Erythroblast (primary cell): ENCODE data around the gene PVALB.

Experiments
- DNase-seq, 2 experiments: peaks; one replicate each; lab custom pipeline; 2025; lab: John Stamatoyannopoulos, UW
- GATA1 ChIP-seq: IDR thresholded peaks from 2 replicates; pipeline ENCODE4 v1.6.1; 2011; ENCODE audit warnings: low read depth, mild to moderate bottlenecking, control low read depth, low read length, moderate library complexity
- POLR2A ChIP-seq: IDR thresholded peaks from 2 replicates; pipeline ENCODE4 v1.6.1; 2011; ENCODE audit warnings: mild to moderate bottlenecking, low read length

Gene PVALB

DNA sequence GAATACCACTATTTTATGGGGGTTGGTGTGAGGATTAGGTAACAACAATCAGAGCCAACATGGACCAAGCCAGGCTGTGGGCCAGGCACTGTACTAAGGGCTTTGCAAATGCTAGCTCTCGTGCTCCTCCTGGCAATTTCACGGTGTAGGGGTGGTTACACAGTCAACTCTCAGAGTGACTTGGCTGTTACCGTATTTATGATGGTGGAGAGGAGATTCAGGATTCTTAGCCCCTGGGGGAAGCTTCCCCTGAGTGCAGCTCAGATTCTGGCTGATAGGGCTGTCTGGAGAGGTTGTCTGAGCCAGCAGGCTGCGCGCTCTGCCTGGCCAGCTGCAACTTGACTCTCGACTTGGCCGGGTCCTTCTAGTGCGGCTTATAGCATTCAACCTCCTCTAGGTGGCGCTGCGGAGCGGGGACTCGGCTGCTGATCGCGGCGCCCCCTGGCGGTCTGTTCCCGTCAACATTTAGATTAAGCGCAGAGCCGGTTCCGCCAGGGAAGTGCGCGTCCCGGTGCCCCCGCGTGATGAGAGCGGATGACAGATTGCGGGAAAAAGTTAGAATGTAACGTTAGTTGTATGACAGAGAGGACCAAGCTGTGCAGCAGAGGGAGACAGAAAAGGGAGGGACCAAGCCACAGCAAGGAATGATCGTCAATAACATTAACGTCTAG lies 39.4 kb upstream of the PVALB start:
- DNase-seq, result peak; percentile 89 to 95
- no peak for TF ChIP-seq GATA1

DNA sequence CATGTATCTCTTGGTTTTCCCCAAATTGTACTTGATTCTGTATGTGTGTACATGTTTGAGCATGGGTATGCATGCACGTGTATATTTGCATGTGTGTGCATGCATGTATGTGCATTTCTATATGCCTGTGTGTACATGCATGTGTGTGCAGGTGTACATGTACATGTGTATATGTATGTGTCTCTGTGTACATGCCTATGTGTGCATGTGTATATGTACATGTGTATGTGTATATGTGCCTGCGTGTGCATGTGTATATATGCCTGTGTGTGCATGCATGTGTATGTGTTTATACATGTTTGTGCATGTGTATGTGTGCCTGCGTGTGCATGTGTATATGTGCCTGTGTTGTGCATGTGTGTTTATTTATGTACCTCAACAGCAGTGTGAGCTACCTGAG lies 38.6 kb upstream of the PVALB start:
- TF ChIP-seq POLR2A (no peak), GATA1 (no peak)
- peak in 1 of 2 experiments; percentile 20 for DNase-seq

DNA sequence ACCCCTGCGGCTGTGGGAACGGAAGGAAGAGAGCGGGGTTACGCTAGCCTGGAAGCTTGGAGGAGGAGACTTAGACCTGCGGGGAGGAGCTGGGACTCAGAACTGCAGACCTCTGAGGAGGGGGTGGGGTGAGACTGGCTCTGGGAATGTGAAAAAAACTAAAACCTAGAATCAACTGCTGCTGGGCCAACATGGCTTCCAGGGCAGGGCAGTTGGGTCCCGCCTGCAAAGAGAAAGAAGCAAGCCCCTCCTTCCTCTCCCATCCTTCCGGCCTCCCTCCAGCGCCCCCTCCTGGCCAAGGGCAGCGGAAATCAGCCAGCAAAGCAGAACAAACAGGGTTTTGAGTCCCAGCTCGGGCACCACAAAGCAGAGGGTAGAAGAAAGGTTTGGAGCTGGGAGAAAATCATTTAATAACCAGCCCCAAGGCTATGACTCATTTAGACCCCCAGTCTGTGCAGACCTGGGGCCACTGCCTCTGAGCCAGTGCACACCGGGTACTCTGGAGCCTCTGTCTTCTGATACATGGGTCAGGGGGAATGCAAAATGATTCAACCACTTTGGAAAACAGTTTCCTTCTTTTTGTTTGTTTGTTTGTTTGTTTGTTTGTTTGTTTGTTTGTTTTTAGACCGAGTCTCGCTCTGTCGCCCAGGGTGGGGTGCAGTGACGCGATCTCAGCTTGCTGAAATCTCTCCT lies 36.7 kb upstream of the PVALB start:
- DNase-seq, result peak; percentile 87 to 88
- no peak for TF ChIP-seq GATA1
- TF ChIP-seq POLR2A, result no peak

DNA sequence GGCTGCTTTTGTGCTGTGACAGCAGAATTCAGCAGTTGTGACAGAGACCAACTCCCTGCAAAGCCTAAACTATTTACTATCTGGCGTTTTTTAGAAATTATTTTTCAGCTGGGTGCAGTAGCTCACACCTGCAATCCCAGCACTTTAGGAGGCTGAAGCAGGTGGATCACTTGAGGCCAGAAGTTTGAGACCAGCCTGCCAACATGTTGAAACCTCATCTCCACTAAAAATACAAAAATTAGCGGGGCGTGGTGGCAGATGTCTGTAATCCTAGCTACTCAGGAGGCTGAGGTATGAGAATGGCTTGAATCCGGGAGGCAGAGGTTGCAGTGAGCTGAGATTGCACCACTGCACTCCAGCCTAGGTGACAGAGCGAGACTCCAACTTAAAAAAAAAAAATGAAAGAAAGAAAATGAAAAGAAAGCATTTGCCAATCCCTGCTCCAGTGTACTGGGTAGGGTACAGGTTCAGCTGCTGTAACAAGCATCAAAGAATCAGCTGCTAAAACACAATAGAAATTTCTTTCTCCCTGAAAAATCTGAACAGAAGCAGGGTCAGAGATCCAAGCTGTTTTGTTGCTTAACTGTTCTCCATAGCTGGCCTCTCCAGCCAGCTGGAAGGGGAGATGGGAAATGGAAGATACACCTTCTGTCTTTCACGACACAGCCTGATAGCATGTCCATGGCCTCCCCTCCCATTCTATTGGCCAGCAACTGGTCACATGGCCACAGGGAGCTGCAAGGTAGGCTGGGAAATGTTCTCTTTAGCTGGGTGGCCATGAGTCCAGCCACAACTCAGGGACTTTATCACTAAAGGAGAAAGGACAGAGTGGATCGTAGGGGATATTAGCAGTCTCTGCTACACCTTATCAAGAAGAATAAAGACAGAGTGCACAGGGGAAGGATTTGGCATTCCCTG lies 35.5 kb upstream of the PVALB start:
- TF ChIP-seq GATA1, result no peak
- TF ChIP-seq POLR2A, result no peak
- no peak for DNase-seq

DNA sequence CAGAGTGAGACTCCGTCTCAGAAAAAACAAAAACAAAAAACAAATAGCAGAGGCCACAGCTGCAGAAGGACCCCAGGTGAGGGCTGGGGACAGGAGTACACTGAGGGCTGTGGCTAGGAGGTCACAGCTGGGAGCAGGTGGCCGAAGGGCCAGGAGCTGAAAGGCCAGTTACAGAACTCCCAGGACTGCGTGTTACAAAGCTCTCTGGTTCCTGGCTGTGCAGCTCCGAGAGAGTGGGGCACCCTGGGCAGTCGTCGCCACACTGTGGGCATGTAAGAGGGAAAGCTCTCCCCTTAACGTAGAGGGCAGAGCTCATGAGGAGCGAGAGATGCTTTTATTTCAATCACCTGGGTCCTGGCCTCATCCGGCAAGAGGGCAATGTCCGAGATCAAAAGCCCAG lies 33.8 kb upstream of the PVALB start:
- TF ChIP-seq POLR2A (no peak), GATA1 (no peak)
- no peak for DNase-seq

DNA sequence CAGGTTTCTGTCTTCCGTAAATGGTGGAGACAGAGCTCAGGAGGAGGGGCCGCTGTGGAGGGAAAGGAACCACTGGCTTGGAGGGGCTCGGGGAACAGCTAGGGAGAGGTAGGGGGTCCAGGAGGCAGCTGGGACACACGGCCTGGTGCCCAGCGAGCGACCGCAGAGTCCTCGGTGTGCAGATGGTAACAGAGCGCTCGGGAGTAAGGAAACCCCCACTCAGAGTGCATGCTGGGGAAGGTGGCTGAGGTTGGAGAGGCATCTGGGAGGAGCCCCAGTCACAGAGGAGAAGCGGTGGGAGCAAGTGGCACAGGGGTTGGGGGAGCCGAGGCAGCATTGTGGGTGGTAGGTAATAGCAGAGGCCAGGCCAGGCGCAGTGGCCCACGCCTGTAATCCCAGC lies 33.2 kb upstream of the PVALB start:
- no peak for DNase-seq
- TF ChIP-seq GATA1 (no peak), POLR2A (no peak)

DNA sequence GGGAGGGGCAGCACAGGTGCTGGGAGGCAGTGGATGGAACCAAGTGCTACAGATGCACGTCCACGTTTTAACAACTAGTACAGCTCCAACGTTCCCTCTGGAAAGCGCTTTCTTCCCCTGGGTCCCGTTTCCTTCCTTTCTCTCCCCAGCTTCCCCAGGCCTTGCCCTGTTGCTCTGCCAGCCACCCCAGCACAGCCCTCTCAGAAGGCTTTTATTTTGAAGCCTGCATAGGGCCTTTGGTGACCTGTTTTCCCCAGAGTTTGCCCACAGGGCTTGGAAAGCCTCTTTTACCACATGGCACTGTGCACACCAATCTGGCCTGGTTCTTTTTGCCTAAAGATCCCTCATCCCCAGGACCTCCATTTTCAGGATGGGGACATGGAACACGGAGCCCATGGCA lies 30.1 kb upstream of the PVALB start:
- TF ChIP-seq GATA1, result no peak
- no peak for TF ChIP-seq POLR2A
- no peak for DNase-seq

DNA sequence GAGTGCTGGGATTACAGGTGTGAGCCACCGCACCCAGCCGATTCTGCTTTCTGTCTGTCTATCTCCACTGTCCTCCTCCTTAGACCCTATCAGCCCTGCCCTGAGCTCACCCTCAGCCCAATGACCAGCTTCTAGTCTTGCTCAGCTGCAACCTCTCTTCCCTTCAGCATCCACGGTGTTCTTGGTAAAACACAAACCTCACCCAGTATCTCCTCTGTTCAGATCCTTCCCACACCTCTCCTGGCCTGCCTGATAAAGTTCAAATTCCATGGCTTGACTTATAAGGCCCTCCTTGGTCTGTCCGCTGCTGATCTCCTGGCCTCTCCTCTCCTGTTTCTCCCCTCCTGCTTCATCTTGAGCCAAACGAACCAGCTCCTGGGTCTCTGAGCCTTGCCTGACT lies 29.4 kb upstream of the PVALB start:
- DNase-seq, result no peak
- TF ChIP-seq GATA1 (no peak), POLR2A (no peak)

DNA sequence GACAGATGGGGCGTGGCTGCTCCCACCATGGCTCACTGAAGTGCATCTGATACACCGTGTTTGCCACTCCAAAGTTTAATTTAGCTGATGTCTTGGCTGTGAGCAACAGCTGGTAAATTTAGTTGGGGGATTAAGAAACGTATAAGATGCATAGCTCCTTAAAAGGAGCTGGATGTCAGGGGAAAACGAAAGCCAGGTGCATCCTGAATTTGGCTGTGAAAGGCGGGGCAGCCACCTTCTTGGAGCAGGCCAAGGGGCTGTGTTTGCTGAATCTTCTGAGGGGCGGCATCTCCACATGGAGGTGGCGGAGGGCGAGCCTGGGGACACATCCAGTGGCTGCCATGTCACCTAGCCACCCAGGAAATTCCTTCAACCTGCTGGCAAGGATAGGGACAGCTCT lies 23.3 kb upstream of the PVALB start:
- TF ChIP-seq POLR2A (no peak), GATA1 (no peak)
- DNase-seq, result no peak

DNA sequence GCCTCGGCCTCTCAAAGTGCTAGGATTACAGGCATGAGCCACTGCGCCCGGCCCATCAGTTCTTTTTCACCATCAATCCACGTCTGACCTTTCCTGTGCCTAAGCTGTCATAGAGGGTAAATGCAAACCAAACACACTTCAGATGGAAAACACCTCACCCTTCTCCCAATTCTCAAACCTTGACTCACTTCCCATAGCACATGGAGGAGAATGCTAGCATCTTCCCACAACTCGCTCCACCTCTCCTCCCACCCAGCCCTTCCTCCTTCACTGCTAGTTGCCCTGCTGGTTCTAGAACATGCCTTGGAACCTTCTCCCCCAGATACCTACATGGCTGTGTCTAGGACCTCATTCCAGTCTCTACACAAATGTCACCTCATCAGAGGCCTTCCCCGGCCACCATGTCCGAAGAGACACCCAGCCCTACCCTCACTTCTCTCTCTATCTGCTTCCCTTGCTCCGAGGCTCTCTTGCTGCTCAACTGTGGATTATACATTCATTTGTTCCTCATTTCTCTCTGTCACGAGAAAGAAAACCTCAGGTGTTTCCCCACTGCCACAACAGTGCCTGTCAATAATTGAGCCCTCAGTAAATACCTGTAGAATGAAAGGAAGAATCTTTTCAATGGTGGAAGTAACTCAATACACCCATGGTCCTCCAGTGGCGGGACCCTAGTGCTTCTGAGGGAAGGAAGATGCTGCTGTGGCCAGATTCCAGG lies 22.7 kb upstream of the PVALB start:
- no peak for TF ChIP-seq POLR2A
- no peak for DNase-seq

DNA sequence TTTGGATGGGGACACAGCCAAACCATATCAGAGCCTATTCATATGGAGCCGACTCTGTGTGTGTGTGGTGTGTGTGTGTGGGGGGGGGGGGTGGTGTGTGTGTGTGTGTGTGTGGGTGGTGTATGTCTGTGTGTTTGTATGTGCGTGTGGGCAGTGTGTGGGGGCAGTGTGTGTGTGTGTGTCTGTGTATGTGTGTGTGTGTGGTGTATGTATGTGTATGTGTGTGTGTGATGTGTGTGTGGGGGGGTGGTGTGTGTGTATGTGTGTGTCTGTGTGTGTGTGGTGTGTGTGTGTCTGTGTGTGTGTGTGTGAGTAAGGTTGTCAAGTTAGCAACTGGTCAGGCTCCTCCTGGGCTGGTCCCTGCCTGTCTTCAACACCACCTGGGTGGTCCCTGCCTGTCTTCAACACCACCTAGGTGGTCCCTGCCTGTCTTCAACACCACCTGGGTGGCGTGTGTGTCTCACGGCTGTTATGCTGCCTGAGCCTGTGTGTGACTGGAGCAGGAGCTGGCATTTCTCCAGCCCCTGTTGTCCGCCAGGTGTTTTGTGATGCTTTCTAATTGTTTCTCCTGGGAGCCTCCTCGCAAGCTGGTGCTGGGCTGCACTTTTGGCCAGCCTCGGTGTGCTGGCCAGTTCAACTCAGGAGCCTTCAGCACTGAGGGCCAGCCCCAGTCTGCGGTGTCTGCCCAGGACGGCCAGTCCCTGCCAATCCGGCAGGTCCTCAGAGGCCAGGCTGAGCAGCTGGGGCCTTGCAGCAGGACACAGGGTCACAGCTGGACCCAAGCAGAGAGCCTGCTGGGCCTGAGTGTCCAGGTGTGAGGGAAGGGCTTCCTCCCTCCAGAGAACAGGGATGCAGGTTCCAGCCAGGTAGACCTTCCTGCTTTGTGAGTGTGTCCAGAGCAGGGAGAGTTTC lies 21.5 kb upstream of the PVALB start:
- no peak for DNase-seq
- no peak for TF ChIP-seq POLR2A
- no peak for TF ChIP-seq GATA1

DNA sequence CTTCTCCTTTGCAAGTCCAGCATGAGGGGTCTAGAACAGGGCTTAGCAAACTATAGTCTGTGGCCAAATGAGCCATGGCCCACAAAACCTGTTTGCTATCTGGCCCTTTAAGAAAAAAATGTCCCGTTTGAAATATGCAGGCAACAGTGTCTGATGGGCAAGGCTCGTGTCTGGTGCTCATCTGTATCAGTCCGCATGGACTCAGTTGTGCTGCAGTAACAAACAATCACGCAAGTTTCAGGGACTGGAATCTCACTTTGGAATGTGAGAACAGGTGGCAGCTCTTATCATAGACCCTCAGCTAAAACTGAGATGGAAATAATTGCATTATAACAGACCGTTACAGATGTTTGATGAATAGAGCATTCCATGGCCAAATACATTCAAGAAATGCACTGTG lies 19.1 kb upstream of the PVALB start:
- TF ChIP-seq POLR2A (no peak), GATA1 (no peak)
- no peak for DNase-seq
